HG02884 (cell line): ENCODE results near the gene GPA33.

Source experiments
- ATAC-seq: cut with Tn5 transposase; IDR thresholded peaks from one replicate; pipeline ENCODE4 v1.9.1; 2021; ENCODE audit warnings: mild to moderate bottlenecking, moderate library complexity; ENCODE audit not compliant: unreplicated experiment

Gene GPA33

DNA sequence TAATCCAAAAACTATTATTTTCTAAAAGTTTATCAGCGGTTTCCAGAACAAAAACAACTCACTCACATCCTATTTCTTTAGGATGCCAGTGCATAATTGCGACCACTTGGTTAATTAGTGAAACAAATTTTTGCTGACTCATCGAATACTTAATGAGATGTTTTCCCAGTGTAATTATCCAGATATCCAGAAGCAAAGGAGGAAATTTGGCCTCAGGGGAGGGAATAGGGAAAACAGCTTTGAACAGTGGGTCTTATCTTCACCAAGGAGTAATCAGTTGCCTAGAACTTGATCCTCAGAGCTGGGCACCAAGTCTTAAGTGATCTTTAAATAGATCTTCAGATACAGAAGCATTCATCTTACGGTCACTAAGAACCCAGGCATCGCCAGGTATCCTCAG is 28.0 kb upstream of the GPA33 start:
- ATAC-seq: no peak

DNA sequence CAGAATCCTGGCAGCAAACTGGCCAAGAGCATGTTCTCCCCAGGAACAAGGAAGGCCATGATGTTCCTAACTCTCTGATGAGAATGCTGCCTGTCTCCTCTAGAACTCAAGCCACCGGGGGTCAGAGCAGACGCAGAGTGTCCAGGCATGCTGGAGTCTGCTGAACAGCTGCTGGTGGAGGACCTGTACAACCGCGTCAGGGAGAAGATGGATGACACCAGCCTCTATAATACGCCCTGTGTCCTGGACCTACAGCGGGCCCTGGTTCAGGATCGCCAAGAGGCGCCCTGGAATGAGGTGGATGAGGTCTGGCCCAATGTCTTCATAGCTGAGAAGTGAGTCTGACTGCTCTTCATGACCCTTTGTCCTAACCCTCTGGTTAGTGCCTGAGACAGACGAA is 27.0 kb upstream of the GPA33 start:
- no peak for ATAC-seq

DNA sequence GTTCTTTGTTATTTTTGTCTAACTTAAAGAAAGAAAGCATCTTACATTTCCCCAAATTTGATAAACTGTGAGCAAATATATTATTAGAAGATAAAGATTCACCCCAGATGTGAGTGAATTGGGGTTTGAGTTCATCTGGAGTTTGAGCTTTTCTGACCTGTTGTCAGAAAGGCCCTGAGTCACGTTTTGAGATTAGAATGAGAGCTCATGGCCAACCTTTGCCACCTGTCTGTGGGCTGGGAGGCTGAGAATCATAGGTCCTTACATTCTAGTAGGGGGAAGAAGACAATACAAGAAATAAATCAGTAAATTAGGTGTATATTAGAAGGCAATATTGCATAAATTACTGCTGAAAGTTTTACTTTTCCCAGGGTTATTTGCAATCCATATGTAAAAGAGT is 26.0 kb upstream of the GPA33 start:
- ATAC-seq: no peak

DNA sequence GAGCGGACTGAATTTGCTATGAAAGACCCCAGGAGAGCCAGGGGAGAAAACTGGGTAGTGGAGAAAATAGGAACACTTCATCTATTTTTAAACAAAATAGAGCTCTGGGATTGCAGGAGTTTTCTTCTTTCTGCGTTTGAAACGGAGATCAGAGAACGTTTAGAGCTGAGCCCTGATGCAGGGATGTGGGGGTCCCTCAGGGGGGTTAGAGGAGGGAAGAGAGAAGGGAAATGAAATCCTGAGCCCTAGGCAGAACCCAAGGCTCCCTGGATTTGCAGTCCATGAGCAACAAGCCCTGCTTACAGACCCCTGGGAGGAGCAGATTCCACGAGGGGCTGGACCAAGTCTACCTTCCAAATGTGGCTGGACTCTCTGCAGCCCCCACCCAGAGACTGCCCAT is 25.5 kb upstream of the GPA33 start:
- ATAC-seq: no peak

DNA sequence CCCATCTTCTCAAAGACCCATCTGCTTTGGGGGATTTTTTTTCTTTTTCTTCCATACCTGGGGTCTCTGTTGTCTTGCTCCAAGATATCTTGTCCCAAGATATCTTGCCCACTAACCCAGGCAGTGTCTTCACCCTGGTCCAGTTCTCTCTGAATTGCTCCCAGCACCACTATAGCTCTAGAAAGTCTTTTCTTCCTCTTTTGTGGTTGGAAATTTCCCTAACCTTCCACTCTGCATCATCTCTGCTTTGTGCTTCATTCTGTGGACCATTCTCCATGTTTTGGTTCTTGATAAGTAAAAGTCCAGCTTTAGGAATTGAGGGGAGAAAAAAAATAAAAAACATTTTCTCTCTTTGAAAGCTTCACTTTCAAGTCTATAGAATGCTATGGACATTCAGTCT is 24.5 kb upstream of the GPA33 start:
- no peak for ATAC-seq

DNA sequence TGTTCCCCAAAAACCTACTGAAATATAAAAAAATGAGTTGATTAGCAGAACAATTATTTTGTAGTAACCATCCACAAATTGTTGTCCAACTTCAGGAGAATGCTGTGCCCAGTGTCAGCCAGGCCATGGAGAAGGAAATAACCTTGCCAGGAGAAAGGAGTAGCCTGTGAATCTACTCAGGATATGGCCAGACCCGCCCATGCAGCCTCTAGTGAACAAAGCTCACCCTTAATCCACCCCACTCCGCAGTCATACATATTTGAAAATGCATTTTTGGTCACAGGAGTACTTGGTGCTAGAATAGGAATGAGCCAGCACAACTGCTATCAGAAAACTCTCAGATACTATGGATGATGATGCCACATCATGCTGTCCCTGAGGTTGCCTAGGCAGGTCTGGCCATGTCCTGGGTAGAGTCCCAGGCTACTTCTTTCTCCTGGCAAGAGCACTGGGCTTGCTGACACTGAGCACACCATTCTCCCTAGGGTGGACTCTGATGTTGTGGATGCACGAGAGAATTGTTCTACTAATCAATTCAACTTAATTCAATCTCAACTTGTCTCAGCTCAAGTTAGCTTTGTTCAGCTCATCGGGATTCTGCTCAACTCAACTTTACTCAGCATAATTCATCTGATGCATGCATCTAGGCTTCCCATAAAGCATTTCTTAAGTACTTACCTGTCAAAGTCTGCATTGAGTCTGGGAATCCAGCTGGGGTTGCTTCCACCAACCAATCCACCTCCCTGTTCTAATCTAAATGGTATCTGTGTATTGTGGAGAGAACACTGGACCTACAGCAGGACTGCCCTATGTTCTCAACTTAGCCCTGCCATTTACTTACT is 21.9 kb upstream of the GPA33 start:
- no peak for ATAC-seq

DNA sequence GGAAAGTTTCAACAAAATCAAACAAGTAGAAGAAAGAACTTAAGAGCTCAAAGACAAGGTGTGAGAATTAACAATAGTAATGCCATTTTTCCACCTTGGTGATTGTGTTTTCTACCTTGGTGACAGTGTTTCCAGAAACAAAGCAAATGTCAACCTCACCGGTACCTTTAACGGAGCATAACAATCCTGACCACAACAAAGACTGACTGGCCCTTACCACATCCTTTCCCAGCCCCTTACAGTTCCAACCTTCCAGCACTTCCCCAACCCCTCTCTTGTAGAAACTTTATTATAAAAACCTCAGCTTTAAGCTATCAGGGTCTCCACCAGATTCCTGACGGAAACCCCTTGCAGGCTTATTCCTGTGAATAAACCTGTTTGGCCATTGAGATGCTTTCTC is 20.4 kb upstream of the GPA33 start:
- no peak for ATAC-seq

DNA sequence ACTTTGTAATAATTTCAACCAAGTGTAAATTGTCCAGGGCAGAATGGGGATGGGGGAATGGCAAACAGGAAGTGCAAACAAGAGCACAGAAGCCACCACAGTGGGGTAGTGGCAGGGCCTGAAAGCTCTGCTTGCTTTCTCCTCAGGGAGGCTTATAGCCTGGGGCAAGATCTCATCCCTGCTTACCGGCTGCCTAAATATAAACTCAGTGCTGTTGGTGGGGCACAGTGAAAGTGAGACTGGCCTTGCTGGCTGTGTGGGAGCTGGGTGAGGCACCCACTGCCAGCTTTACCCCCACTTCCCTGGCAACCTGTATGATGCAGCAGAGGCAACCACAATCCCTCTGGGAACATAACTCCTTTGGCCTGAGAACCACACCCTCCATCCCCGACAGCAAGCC is 18.9 kb upstream of the GPA33 start:
- ATAC-seq: no peak

DNA sequence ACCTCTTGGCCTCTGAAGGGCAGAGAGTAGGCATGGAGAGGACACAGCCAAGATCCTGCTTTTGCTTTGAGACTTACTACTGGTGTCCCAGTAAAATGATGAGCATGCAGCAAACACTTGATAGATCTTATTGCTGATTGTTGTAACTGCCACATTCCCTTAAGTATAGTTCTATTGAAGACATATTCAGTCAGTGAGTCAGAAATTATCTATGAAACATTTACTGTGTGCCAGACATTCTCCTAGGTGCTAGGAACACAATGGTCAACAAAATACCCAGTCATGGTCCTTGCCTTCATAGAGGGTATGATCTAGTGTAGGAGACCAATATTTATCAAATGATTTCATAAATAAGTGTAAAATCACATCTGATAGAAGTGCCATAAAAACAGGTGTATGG is 17.3 kb upstream of the GPA33 start:
- ATAC-seq: no peak

DNA sequence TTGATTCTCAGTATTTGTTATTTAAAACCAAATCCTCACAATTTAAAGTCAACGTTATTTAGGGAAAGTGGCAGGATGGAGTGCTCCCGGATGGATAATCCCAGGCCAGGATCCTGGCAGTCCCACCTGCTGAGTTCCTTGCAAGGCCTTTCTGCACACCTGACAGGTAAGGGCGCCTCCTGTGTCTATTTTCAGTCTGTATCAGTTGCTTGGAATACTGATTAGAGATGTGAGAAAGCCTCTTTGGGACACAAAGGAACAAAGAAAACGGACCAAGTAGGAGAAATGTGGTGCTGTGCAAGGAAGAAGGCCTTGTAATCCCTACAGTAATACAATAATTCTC is 15.9 kb upstream of the GPA33 start:
- no peak for ATAC-seq

DNA sequence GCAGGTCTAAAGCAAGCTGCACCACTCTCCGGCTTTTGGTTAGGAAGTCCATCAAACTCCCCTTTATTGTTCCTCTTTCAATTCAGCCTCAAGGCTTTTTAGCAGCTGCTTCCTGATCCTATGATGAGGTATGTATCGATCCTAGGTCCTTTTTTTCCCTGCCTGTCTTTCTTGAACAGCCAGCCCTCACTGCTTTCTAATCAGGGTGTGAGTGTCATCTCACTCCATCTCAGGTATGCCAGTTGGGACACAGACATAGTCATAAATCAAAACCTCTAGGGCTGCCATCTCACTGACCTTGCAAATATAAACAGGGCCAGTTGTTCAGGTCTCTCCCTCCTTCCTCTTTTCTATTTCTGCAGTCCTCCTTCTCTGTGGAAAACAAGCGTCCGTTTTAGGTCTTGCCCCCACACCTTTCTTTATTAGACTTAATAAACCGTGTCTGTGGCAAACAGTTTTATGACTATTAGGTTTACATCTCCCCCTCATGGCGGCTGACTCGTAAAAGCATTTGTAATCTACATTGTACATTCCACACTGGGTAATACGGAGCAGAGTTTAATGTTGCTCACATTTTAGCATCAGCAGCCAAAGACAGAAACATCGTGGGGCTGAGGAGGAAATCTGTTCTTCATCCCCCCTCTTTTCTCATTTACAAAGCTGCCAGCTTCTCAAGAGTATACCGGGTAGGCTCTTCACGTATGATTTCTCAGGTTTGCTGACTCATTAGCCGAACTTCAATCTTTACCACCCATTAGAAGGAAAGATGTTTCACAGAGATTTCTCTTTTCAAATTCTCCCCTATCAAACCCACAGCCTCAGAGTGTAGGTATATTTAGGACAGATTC is 15.3 kb upstream of the GPA33 start:
- no peak for ATAC-seq

DNA sequence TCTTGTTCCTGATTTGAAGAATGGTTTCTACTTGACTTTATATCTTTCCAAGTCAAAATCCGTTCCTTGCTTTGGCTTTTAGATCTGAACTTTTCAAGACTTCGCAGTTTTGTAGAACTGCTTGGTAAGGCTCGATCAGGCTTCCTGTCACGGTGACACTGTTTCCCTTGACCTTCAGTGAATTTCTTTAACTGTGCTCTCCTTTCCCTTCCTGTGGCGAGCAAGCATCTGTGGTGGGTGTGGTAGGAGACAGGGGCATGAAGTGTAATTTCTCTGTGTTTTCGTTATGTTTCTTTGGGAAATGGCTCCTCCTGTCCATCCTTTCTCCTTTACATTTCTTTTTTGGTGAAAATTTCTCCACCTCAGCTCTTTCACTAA is 14.1 kb upstream of the GPA33 start:
- no peak for ATAC-seq

DNA sequence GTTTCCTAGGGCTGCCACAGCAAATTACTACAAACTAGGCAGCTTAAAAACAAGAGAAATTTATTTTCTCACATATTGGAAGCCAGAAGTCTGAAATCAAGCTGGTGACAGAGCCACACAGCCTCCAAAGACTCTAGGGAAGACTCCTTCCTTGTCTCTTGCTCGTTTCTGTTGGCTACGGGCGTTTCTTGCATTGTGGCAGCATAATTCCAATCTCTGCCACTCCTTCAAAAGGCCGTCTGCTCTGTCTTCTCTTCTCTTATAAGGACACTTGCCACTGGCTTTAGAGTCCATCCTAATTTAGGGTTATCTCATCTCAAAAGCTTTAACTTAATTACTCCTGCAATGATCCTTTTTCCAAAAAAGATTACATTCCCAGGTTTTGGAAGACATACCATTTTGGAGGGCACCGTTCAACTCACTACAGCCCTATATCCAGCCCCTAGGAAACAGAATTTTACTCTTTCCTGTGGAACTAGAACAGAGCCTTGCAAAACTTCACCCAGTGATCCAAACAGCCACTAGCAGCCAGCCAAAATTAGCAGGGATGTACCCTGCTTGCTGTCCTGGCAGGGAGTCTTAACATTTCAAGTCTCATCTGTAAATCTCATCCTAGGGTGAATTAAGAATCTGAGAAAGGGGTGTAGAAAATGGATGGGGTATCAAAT is 12.9 kb upstream of the GPA33 start:
- ATAC-seq: no peak

DNA sequence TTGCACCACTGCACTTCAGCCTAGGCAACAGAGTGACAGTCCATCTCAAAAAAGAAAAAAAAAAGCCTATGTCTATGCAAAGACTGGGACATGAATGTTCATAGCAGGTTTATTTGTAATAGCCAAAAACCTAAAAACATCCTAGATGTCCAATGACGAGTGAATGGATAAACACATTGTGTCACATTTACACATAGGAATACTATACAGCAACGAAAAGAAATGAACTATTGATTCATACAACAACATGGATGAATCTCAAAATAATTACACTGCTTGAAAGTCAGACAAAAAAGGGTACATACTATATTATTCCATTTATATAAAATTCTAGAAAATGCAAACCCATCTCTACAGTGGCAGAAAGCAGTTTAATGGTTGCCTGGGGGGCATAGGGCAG is 11.6 kb upstream of the GPA33 start:
- ATAC-seq: no peak

DNA sequence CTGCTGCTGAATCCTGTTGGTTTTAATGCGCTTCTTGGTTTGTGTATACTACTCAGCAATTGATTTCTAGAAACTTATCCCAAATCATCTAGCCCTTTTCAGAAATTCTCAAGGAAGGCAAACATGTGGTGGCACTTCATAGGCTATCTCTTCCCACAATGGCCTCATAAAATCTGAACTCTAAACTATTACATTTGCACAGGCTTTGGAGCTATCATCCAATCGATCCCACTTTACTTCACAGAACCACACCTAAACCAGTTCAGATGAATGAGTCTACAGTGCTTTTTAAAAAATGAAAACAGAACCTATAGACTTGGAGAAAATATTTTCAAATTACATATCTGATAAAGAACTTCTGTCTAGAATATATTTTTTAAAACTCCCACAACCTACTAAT is 10.6 kb upstream of the GPA33 start:
- ATAC-seq: no peak

DNA sequence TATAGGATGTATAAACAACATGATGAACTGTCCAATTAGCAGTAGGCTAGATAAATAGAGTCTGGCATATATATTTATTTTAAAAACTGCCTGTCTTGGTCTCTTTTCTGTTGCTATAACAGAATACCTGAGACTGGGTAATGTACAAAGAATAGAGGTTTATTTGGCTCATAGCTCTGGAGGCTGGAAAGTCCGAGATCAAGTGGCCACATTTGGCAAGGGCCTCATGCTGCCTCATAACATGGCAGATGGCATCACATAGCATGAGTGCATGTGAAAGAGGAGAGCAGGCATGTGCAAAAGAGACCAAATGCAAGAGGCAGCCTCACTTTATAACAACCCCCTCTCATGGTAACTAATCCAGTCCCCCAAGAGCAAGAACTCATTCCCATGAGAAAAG is 9.7 kb upstream of the GPA33 start:
- ATAC-seq: no peak

DNA sequence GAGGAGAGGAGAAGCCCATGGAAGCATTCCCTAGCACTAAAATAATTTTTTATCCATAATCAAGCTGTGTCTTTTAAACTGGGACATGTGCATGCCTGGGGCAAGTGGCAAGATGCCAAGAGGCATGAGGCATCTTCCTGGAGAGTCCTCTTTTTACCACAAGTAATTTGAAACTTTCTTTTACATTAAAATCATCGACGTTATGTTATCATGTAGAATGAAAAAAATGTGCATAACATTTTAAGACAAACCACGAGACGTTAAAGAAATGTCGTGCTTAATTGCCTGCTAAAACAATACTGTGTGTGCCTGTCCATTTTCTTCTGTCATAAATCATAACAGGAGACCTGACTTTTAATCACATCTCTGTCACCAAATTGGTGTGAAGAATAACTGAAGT is 5.2 kb upstream of the GPA33 start:
- ATAC-seq: no peak

DNA sequence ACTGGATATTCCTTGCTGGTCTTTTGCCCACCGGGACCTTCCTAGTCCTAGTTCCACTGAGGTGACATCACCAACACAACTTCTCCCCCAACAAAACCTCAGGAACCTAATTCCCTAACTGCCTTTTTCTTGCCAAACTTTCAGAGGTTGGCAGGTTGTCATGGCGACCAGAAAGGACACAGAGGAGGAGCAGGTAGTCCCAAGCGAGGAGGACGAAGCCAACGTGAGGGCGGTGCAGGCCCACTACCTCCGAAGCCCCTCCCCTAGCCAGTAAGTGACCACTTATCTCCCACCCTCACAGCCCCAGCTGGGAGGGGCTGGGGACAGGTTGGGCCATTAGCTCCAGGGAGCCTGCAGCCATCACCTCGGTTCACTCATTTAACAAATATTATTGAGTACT is 4.5 kb upstream of the GPA33 start:
- ATAC-seq: no peak

DNA sequence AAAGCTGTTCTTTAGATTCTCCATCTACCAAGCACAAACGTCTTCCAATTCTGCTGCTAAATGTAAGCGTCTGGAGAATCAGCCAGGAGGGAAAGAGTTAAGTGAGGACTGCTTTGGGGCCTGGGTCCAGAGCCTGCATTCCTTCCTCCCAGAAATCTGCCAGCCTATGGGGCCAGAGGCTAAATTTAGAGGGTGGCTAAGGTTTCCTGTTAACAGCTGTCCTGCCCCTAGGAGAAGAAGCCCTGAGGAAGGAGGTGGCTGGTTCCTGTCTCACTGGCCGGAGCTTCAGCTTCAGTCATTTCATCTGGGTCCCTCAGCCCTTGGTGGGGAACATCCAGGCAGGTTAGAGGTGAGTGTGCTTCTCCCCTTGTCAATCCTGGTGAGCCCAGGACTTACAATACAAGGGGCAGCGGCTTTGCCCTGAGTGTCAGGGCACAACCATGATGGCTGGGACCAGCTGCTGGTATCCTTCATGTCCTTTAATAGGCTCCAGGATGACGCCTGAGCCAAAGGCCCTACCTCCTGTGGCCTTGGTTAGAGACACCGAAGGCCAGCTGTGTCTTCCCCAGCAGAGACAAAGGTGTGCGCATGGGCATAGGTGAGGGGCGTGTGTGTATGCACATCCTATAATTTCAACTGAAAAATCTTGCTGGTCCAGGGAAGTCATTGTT is 3.8 kb upstream of the GPA33 start, which contains the start of gene STYXL2:
STYXL2 (plus strand) TSS at position 230 of the 671 bp plus-strand sequence. CDS start 775 bp downstream, outside the sequence.
- ATAC-seq: no peak

DNA sequence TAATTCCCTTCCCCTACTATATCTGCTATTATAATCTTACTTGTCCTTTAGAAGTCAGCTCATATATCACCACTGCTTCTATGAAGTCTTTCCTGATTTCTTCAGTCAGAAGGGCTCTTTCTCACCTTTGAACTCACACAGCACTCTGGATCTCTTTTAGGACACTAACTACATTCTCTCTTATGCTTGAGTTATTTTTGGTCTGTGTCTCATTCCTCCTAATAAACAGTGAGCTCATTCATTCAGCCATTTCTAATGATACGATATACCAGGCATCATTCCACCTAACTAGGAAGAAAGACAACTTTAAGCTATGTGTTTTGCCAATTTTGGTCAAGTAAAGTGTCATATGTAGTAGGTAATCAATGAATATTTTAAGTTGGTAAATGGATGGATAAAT is 2.5 kb upstream of the GPA33 start:
- no peak for ATAC-seq

DNA sequence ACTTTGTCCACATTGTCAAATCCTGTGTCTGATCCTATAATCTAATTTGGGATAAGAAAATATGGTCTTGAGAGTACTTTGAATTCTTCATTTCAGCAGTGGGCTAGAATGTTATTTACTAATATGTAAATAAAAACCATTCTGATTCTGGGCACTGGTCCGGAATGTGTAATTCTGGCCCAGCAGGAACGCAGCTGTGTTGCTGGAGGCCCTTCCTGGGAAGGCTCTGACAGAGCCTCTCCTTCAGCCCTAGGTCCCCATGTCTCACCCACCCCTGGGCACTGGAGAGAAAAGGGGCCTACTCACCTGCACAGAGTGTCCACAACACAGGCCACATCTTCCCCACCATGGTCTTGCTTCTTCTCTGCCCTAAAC is 251 bp downstream of the GPA33 start:
- ATAC-seq: no peak
